HL-60 (cell line): ENCODE measurements around the gene USP10.

ENCODE experiments used
- CTCF ChIP-seq: IDR thresholded peaks from one replicate; pipeline ENCODE4 v1.5.1; 2011; ENCODE audit warnings: low read length, control low read depth, inconsistent platforms; ENCODE audit not compliant: insufficient read depth
- POLR2AphosphoS5 ChIP-seq: IDR thresholded peaks from 2 replicates; pipeline ENCODE4 v1.6.1; 2012; ENCODE audit warnings: low read depth

- TF ChIP-seq CTCF (no peak), POLR2AphosphoS5 (no peak)
Observed at GRCh38 chr16:84753412-84754326, 53.9 kb downstream of the USP10 start.
